GM23338 (cell line): ENCODE data around the gene VAPA. TPM values are rescaled to one million over a fixed set of nuclear protein-coding genes. Genes with fewer than 3 reads are reported as not detected.

Experiments
- ATAC-seq: fragments of 200-7000 bp; cut with Tn5 transposase; 3 replicates; pipeline ENCODE4 v1.9.1; 2020
- DNase-seq: peaks from one replicate; pipeline ENCODE4 v3.0.0-alpha.2; 2015; ENCODE audit warnings: low spot score
- H2AFZ ChIP-seq: fragments of 200-600 bp; sonication (generic); 2 replicates; pipeline ENCODE4 v1.8.0; 2016; ENCODE audit warnings: antibody characterized with exemption, mild to moderate bottlenecking, moderate library complexity
- H3F3A ChIP-seq: fragments of 200-600 bp; sonication (generic); replicated peaks from 2 replicates; pipeline ENCODE4 v1.8.0; 2017; ENCODE audit warnings: antibody characterized with exemption, mixed run types, low read depth
- H3K27ac ChIP-seq: fragments of 200-600 bp; sonication (generic); 2 replicates; pipeline ENCODE4 v1.6.1; 2016; ENCODE audit warnings: low read depth
- H3K27me3 ChIP-seq: fragments of 200-600 bp; sonication (generic); 2 replicates; pipeline ENCODE4 v1.8.0; 2016; ENCODE audit warnings: mild to moderate bottlenecking, mixed run types, moderate library complexity; ENCODE audit not compliant: insufficient read depth
- H3K36me3 ChIP-seq: fragments of 200-600 bp; sonication (generic); 2 replicates; pipeline ENCODE4 v1.8.0; 2016; ENCODE audit warnings: mild to moderate bottlenecking; ENCODE audit not compliant: insufficient read depth
- H3K4me1 ChIP-seq: fragments of 200-600 bp; sonication (generic); 2 replicates; pipeline ENCODE4 v1.8.0; 2016; ENCODE audit warnings: mild to moderate bottlenecking, moderate library complexity; ENCODE audit not compliant: insufficient read depth
- H3K4me2 ChIP-seq: fragments of 200-600 bp; sonication (generic); 2 replicates; pipeline ENCODE4 v1.7.1; 2017; ENCODE audit warnings: mixed run types
- H3K4me3 ChIP-seq: fragments of 200-600 bp; sonication (generic); 2 replicates; pipeline ENCODE4 v1.6.1; 2016; ENCODE audit warnings: mixed run types
- H3K79me2 ChIP-seq: fragments of 200-600 bp; sonication (generic); replicated peaks from 2 replicates; pipeline ENCODE4 v1.8.0; 2017; ENCODE audit warnings: mild to moderate bottlenecking; ENCODE audit not compliant: insufficient read depth
- H3K9me2 ChIP-seq: fragments of 200-600 bp; sonication (generic); 2 replicates; pipeline ENCODE4 v1.8.0; 2017; ENCODE audit not compliant: insufficient read depth
- H4K20me1 ChIP-seq: fragments of 200-600 bp; sonication (generic); replicated peaks from 2 replicates; pipeline ENCODE4 v1.8.0; 2017; ENCODE audit warnings: mild to moderate bottlenecking; ENCODE audit not compliant: insufficient read depth
- H3K27ac Mint-ChIP-seq: 2 replicates; pipeline ENCODE4 v1.8.0; 2020; ENCODE audit warnings: inconsistent platforms, mild to moderate bottlenecking, moderate library complexity, mixed read lengths
- H3K27me3 Mint-ChIP-seq: 3 replicates; pipeline ENCODE4 v1.8.0; 2022; ENCODE audit warnings: low read depth, mild to moderate bottlenecking, moderate library complexity, mixed read lengths, inconsistent platforms; ENCODE audit not compliant: insufficient read depth, poor library complexity
- H3K36me3 Mint-ChIP-seq: 3 replicates; pipeline ENCODE4 v1.8.0; 2021; ENCODE audit warnings: low read depth, mild to moderate bottlenecking, inconsistent platforms, moderate library complexity, mixed read lengths
- H3K4me1 Mint-ChIP-seq: 3 replicates; pipeline ENCODE4 v1.8.0; 2020; ENCODE audit warnings: mild to moderate bottlenecking, inconsistent platforms, mixed read lengths
- H3K4me3 Mint-ChIP-seq: 3 replicates; pipeline ENCODE4 v1.8.0; 2021; ENCODE audit warnings: moderate library complexity, mild to moderate bottlenecking, inconsistent platforms, mixed read lengths
- H3K9me3 Mint-ChIP-seq: 3 replicates; pipeline ENCODE4 v1.8.0; 2020; ENCODE audit warnings: moderate library complexity, mild to moderate bottlenecking, inconsistent platforms, mixed read lengths
- CREB1 ChIP-seq: fragments of 250-450 bp; sonication (Bioruptor Pico); IDR thresholded peaks from 2 replicates; pipeline ENCODE4 v1.5.0; 2020; ENCODE audit warnings: low read depth, mild to moderate bottlenecking, moderate library complexity
- NANOG ChIP-seq: IDR thresholded peaks from 2 replicates; pipeline ENCODE4 v1.6.1; 2016; ENCODE audit warnings: antibody characterized with exemption, borderline replicate concordance
- POLR2AphosphoS5 ChIP-seq: IDR thresholded peaks from 2 replicates; pipeline ENCODE4 v1.6.1; 2016; ENCODE audit warnings: antibody characterized with exemption, low read depth
- STAT1 ChIP-seq: IDR thresholded peaks from one replicate; pipeline ENCODE4 v1.6.1; 2016; ENCODE audit warnings: antibody characterized with exemption; ENCODE audit not compliant: unreplicated experiment
- ZNF114 ChIP-seq: fragments of 250-450 bp; sonication (Bioruptor Pico); IDR thresholded peaks from 2 replicates; pipeline ENCODE4 v1.5.0; 2020; ENCODE audit warnings: mild to moderate bottlenecking, moderate library complexity
- ZNF331 ChIP-seq: fragments of 250-450 bp; sonication (Bioruptor Pico); IDR thresholded peaks from 2 replicates; pipeline ENCODE4 v1.5.0; 2020; ENCODE audit warnings: low read depth, mild to moderate bottlenecking, moderate library complexity
- ZNF462 ChIP-seq: fragments of 250-450 bp; sonication (Bioruptor Pico); IDR thresholded peaks from 2 replicates; pipeline ENCODE4 v1.5.0; 2020; ENCODE audit warnings: mild to moderate bottlenecking, moderate library complexity
- polyA plus RNA-seq: library from polyadenylated mRNA; unstranded; fragments of >200 nt; fragmentation: Nextera tagmentation; extraction: Ambion mirVana; gene quantifications from 2 replicates; pipeline ENCODE4 v1.2.1, GENCODE V29; 2016
- total RNA-seq: library from RNA; depleted of rRNA; stranded (reverse); fragments of >200 nt; shearing (Covaris generic); gene quantifications from 2 replicates; pipeline ENCODE4 v1.2.3, GENCODE V29; 2014
- TF ChIP-seq, protein P1 (sequence below): IDR thresholded peaks from 2 replicates; pipeline ENCODE4 v1.6.1; 2016; ENCODE audit warnings: antibody characterized with exemption
- TF ChIP-seq, protein P2 (sequence below): IDR thresholded peaks from one replicate; pipeline ENCODE4 v1.6.1; 2018; ENCODE audit warnings: antibody characterized with exemption; ENCODE audit not compliant: unreplicated experiment
- TF ChIP-seq, protein P3 (sequence below), 2 experiments: fragments of 200-600 bp in 1 of 2; sonication (generic) in 1 of 2; conservative IDR thresholded peaks; 2 replicates each; pipeline versions ENCODE4 v1.5.1 to v1.6.1; 2016 to 2017; ENCODE audit warnings: antibody characterized with exemption in 2 of 2, low read depth in 2 of 2, mild to moderate bottlenecking in 2 of 2, moderate library complexity in 1 of 2

Gene VAPA
- total and polyA plus RNA-seq, 2 experiments from 2014 or later, result 162 to 178 TPM

GRCh38 chr18:9905401-9905922 lies 8.4 kb upstream of the VAPA start (continued):
- no peak for TF ChIP-seq ZNF462 (CRISPR knock-in tag)
- TF ChIP-seq, protein P1, sequence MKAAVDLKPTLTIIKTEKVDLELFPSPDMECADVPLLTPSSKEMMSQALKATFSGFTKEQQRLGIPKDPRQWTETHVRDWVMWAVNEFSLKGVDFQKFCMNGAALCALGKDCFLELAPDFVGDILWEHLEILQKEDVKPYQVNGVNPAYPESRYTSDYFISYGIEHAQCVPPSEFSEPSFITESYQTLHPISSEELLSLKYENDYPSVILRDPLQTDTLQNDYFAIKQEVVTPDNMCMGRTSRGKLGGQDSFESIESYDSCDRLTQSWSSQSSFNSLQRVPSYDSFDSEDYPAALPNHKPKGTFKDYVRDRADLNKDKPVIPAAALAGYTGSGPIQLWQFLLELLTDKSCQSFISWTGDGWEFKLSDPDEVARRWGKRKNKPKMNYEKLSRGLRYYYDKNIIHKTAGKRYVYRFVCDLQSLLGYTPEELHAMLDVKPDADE, result no peak
- no peak for TF ChIP-seq NANOG

DNA sequence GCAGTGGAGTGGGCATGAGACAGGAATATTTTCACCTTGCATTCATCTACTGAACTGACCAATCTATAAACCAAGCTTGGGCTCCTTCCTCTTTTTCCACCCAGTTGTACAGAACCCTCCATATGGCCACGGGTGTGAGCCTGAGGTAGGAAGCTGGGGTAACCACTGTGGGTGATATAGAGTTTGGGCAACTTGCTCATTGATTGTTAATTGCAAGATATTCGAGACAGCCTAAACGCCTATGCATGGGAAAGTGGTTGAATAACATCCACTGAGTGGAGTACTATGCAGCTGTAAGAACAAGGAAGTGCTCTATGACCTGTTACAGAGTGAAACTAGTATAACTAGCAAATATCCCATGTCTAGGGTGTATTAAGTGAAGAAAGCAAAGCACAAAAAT lies 7.3 kb upstream of the VAPA start:
- H3K36me3 Mint-ChIP-seq, result no peaks in the 10 kb centered on the region
- H4K20me1 ChIP-seq, result no peaks in the 10 kb centered on the region
- H3K4me3 Mint-ChIP-seq, result no peak overlapping the region
- no peak overlapping the region for H3K27ac ChIP-seq
- H3K36me3 ChIP-seq, result no peaks in the 10 kb centered on the region
- ATAC-seq (no peak), DNase-seq (no peak)
- TF ChIP-seq, protein P2, sequence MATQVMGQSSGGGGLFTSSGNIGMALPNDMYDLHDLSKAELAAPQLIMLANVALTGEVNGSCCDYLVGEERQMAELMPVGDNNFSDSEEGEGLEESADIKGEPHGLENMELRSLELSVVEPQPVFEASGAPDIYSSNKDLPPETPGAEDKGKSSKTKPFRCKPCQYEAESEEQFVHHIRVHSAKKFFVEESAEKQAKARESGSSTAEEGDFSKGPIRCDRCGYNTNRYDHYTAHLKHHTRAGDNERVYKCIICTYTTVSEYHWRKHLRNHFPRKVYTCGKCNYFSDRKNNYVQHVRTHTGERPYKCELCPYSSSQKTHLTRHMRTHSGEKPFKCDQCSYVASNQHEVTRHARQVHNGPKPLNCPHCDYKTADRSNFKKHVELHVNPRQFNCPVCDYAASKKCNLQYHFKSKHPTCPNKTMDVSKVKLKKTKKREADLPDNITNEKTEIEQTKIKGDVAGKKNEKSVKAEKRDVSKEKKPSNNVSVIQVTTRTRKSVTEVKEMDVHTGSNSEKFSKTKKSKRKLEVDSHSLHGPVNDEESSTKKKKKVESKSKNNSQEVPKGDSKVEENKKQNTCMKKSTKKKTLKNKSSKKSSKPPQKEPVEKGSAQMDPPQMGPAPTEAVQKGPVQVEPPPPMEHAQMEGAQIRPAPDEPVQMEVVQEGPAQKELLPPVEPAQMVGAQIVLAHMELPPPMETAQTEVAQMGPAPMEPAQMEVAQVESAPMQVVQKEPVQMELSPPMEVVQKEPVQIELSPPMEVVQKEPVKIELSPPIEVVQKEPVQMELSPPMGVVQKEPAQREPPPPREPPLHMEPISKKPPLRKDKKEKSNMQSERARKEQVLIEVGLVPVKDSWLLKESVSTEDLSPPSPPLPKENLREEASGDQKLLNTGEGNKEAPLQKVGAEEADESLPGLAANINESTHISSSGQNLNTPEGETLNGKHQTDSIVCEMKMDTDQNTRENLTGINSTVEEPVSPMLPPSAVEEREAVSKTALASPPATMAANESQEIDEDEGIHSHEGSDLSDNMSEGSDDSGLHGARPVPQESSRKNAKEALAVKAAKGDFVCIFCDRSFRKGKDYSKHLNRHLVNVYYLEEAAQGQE, result no peak
- TF ChIP-seq ZNF331 (CRISPR knock-in tag) (no peak), ZNF114 (CRISPR knock-in tag) (no peak), CREB1 (no peak), STAT1 (no peak), NANOG (no peak), POLR2AphosphoS5 (no peak)
- TF ChIP-seq, protein P3, sequence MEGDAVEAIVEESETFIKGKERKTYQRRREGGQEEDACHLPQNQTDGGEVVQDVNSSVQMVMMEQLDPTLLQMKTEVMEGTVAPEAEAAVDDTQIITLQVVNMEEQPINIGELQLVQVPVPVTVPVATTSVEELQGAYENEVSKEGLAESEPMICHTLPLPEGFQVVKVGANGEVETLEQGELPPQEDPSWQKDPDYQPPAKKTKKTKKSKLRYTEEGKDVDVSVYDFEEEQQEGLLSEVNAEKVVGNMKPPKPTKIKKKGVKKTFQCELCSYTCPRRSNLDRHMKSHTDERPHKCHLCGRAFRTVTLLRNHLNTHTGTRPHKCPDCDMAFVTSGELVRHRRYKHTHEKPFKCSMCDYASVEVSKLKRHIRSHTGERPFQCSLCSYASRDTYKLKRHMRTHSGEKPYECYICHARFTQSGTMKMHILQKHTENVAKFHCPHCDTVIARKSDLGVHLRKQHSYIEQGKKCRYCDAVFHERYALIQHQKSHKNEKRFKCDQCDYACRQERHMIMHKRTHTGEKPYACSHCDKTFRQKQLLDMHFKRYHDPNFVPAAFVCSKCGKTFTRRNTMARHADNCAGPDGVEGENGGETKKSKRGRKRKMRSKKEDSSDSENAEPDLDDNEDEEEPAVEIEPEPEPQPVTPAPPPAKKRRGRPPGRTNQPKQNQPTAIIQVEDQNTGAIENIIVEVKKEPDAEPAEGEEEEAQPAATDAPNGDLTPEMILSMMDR (conservative IDR thresholded peaks at IDR 0.05; ENCODE audit: low read depth in 2 of 2), result no peak
- H3K79me2 ChIP-seq, result no peaks in the 10 kb centered on the region
- no peaks in the 10 kb centered on the region for H3F3A ChIP-seq
- H3K4me3 ChIP-seq, result no peak overlapping the region
- peaks cover 1% of the 10 kb centered on the region for H3K27me3 Mint-ChIP-seq
- no peak overlapping the region for H2AFZ ChIP-seq
- H3K4me1 ChIP-seq, result no peaks in the 10 kb centered on the region
- H3K4me1 Mint-ChIP-seq, result no peaks in the 10 kb centered on the region; the same call in 2 of the 3 replicates
- no peaks in the 10 kb centered on the region for H3K9me3 Mint-ChIP-seq
- H3K27me3 ChIP-seq, result no peaks in the 10 kb centered on the region
- no peaks in the 10 kb centered on the region for H3K9me2 ChIP-seq
- no peak overlapping the region for H3K4me2 ChIP-seq
- no peak overlapping the region for H3K27ac Mint-ChIP-seq
